Endothelial cell of umbilical vein (primary cell): ENCODE data around the gene CELF2. TPM values are rescaled to one million over a fixed set of nuclear protein-coding genes. Genes with fewer than 3 reads are reported as not detected.

Experiments
- BruUV-seq: library from RNA; stranded (reverse); fragments of 400-500 nt; replicated peaks from 2 replicates; lab custom pipeline; 2021; lab: Mats Ljungman, UMichigan
- CTCF ChIA-PET: fragments of 300-600, 350-600 bp; sonication (Branson Sonifier 250); formaldehyde crosslinking; loops from one replicate; lab custom pipeline; 2021; ENCODE audit warnings: antibody characterized with exemption, inconsistent platforms; lab: Charles Lee
- POLR2A ChIA-PET: fragments of 300-600, 350-600 bp; sonication (Branson Sonifier 250); formaldehyde crosslinking; loops from one replicate; lab custom pipeline; 2021; ENCODE audit warnings: antibody characterized with exemption, inconsistent platforms; lab: Charles Lee
- DNase-seq: peaks from one replicate; pipeline ENCODE4 v3.0.0-alpha.2; 2011; ENCODE audit warnings: low read depth, low spot score
- FAIRE-seq: peaks from 2 replicates; lab custom pipeline; 2011; peaks lifted over from hg19 to GRCh38; lab: Jason Lieb, UNC
- H2AFZ ChIP-seq: 2 replicates; pipeline ENCODE4 v1.6.0; 2012; ENCODE audit warnings: low read depth, low read length, control low read depth, inconsistent platforms
- H3K27ac ChIP-seq: 2 replicates; pipeline ENCODE4 v1.5.1; 2011; ENCODE audit warnings: low read depth, mild to moderate bottlenecking, control low read depth, low read length, moderate library complexity; ENCODE audit not compliant: insufficient read depth
- H3K27me3 ChIP-seq, 2 experiments: 2 replicates each; pipeline versions ENCODE4 v1.6.0 to v1.6.1; 2011; ENCODE audit warnings: low read length in 2 of 2, mixed read lengths in 1 of 2; ENCODE audit not compliant: control insufficient read depth in 2 of 2, insufficient read depth in 2 of 2
- H3K36me3 ChIP-seq, 2 experiments: 2 replicates in 1 of 2; 3 replicates in 1 of 2; pipeline ENCODE4 v1.5.1; 2011; ENCODE audit warnings: low read length in 2 of 2, mild to moderate bottlenecking in 1 of 2, moderate library complexity in 1 of 2; ENCODE audit not compliant: control insufficient read depth in 2 of 2, insufficient read depth in 2 of 2; ENCODE audit errors: extremely low read depth in 1 of 2
- H3K4me1 ChIP-seq: 3 replicates; pipeline ENCODE4 v1.5.1; 2011; ENCODE audit warnings: mild to moderate bottlenecking, low read length; ENCODE audit not compliant: control insufficient read depth, insufficient read depth; ENCODE audit errors: extremely low read depth
- H3K4me2 ChIP-seq: 2 replicates; pipeline ENCODE4 v1.6.1; 2011; ENCODE audit warnings: low read length, control low read depth, mixed read lengths; ENCODE audit not compliant: insufficient read depth
- H3K4me3 ChIP-seq, 3 experiments: fragments of 200-600 bp in 1 of 3; sonication (generic), shearing (Covaris generic) in 1 of 3; replicated peaks in 1 of 3; 2 replicates each; pipeline ENCODE4 v1.5.1; 2011 to 2016; ENCODE audit warnings: control low read depth in 3 of 3, low read length in 3 of 3, mild to moderate bottlenecking in 2 of 3, inconsistent platforms in 1 of 3, low read depth in 1 of 3, moderate library complexity in 1 of 3; ENCODE audit not compliant: insufficient read depth in 1 of 3
- H3K79me2 ChIP-seq: 2 replicates; pipeline ENCODE4 v1.6.0; 2012; ENCODE audit warnings: low read length, inconsistent platforms; ENCODE audit not compliant: control insufficient read depth, insufficient read depth
- H3K9ac ChIP-seq: replicated peaks from 2 replicates; pipeline ENCODE3; 2011; ENCODE audit warnings: low read length, control low read depth; ENCODE audit not compliant: insufficient read depth; ENCODE audit errors: extremely low read depth
- H3K9me1 ChIP-seq: replicated peaks from 3 replicates; pipeline ENCODE4 v1.6.0; 2011; ENCODE audit warnings: mild to moderate bottlenecking, low read length; ENCODE audit not compliant: control insufficient read depth, insufficient read depth; ENCODE audit errors: extremely low read depth
- H3K9me3 ChIP-seq: replicated peaks from 2 replicates; pipeline ENCODE4 v1.5.1; 2012; ENCODE audit warnings: low read length, inconsistent platforms; ENCODE audit not compliant: control insufficient read depth, insufficient read depth
- H4K20me1 ChIP-seq: replicated peaks from 2 replicates; pipeline ENCODE3; 2011; ENCODE audit warnings: mild to moderate bottlenecking, low read length; ENCODE audit not compliant: control insufficient read depth, insufficient read depth; ENCODE audit errors: extremely low read depth
- EZH2 ChIP-seq: IDR thresholded peaks from 2 replicates; pipeline ENCODE4 v1.6.1; 2012; ENCODE audit warnings: borderline replicate concordance, low read depth, mild to moderate bottlenecking, moderate library complexity, low read length, inconsistent platforms; ENCODE audit not compliant: severe bottlenecking
- FOS ChIP-seq: IDR thresholded peaks from 2 replicates; pipeline ENCODE4 v1.6.1; 2011; ENCODE audit warnings: mild to moderate bottlenecking, low read length, moderate library complexity, borderline replicate concordance; ENCODE audit not compliant: insufficient read depth
- GATA2 ChIP-seq: IDR thresholded peaks from 2 replicates; pipeline ENCODE4 v1.7.0; 2011; ENCODE audit warnings: low read depth, mild to moderate bottlenecking, moderate library complexity, mixed read lengths, low read length; ENCODE audit not compliant: insufficient read length, insufficient read depth
- JUN ChIP-seq: IDR thresholded peaks from 2 replicates; pipeline ENCODE4 v1.6.1; 2011; ENCODE audit warnings: borderline replicate concordance, low read depth; ENCODE audit not compliant: insufficient read length, insufficient read depth
- MAX ChIP-seq: IDR thresholded peaks from 2 replicates; pipeline ENCODE4 v1.6.1; 2011; ENCODE audit not compliant: insufficient read depth, insufficient read length
- MYC ChIP-seq: IDR thresholded peaks from one replicate; pipeline ENCODE4 v1.6.1; 2011; ENCODE audit warnings: mild to moderate bottlenecking, low read depth, low read length
- POLR2A ChIP-seq: IDR thresholded peaks from 2 replicates; pipeline ENCODE4 v1.6.1; 2012; ENCODE audit warnings: low read depth, mild to moderate bottlenecking, control low read depth, low read length
- POLR2AphosphoS5 ChIP-seq: IDR thresholded peaks from 2 replicates; pipeline ENCODE4 v1.6.1; 2012; ENCODE audit warnings: low read depth, mild to moderate bottlenecking, control low read depth, low read length, moderate library complexity; ENCODE audit not compliant: insufficient read depth
- dilution Hi-C: fragments of 300-500 bp; cut with MboI; formaldehyde crosslinking; loops from one replicate; pipeline ENCODE4 v1.15.0; 2019; ENCODE audit warnings: low sequenced_read_pairs; ENCODE audit not compliant: extremely low pct_ligation_motif_present
- intact Hi-C: fragments of 100-400 bp; cut with micrococcal nuclease; formaldehyde crosslinking; loops from one replicate; pipeline ENCODE4 v1.10.0; 2022
- polyA plus RNA-seq, 4 experiments: library from polyadenylated mRNA; depleted of rRNA in 3 of 4; stranded (reverse) in 3 of 4; unstranded in 1 of 4; fragments of >200 nt; gene quantifications; 2 replicates each; pipeline versions ENCODE4 v1.2.1 to v1.2.3, GENCODE V29; 2011 to 2012; ENCODE audit warnings: missing spikeins in 1 of 4
- total RNA-seq: library from RNA; stranded (reverse); gene quantifications from 2 replicates; pipeline ENCODE4 v1.2.3, GENCODE V29; 2021
- TF ChIP-seq, protein P1 (sequence below), 2 donors: IDR thresholded peaks; 1 replicate in 1 of 2; 2 replicates in 1 of 2; pipeline ENCODE4 v1.5.1; 2011; ENCODE audit warnings: low read length in 2 of 2, mild to moderate bottlenecking in 2 of 2, moderate library complexity in 2 of 2, control low read depth in 1 of 2, inconsistent platforms in 1 of 2, low read depth in 1 of 2; ENCODE audit not compliant: insufficient read depth in 1 of 2; ENCODE audit errors: extremely low read depth in 1 of 2

Gene CELF2
- total and polyA plus RNA-seq, 2 donors (not counting 3 experiments of a cell fraction or from before 2014, with no cell fraction given), result 21.6 to 42.6 TPM

- Histone ChIP-seq H4K20me1 (no peaks in the 10 kb centered on the region), H3K27me3 (no peaks in the 10 kb centered on the region), H3K4me3 (no peak overlapping the region), H3K9ac (no peak overlapping the region), H3K4me2 (no peak overlapping the region), H3K9me3 (no peaks in the 10 kb centered on the region), H2AFZ (no peak overlapping the region), H3K9me1 (no peaks in the 10 kb centered on the region), H3K36me3 (no peaks in the 10 kb centered on the region), H3K4me1 (no peaks in the 10 kb centered on the region), H3K27ac (no peak overlapping the region), H3K79me2 (no peaks in the 10 kb centered on the region)
- FAIRE-seq (no peak), DNase-seq (no peak)
- no TSS peak for BruUV-seq
- intact Hi-C loops, result no loop called here
- ChIA-PET CTCF (no interaction called here), POLR2A (no interaction called here)
- dilution Hi-C loops, result no loop called here
- TF ChIP-seq JUN (no peak), POLR2A (no peak), MYC (no peak), GATA2 (no peak), EZH2 (no peak), FOS (no peak)
- TF ChIP-seq, protein P1, sequence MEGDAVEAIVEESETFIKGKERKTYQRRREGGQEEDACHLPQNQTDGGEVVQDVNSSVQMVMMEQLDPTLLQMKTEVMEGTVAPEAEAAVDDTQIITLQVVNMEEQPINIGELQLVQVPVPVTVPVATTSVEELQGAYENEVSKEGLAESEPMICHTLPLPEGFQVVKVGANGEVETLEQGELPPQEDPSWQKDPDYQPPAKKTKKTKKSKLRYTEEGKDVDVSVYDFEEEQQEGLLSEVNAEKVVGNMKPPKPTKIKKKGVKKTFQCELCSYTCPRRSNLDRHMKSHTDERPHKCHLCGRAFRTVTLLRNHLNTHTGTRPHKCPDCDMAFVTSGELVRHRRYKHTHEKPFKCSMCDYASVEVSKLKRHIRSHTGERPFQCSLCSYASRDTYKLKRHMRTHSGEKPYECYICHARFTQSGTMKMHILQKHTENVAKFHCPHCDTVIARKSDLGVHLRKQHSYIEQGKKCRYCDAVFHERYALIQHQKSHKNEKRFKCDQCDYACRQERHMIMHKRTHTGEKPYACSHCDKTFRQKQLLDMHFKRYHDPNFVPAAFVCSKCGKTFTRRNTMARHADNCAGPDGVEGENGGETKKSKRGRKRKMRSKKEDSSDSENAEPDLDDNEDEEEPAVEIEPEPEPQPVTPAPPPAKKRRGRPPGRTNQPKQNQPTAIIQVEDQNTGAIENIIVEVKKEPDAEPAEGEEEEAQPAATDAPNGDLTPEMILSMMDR (IDR thresholded peaks at IDR 0.05; ENCODE audit: extremely low read depth in 1 of 2, insufficient read depth in 1 of 2, low read depth in 1 of 2, low read length in 2 of 2), result no peak
Measured at GRCh38 chr10:11295492-11295891, 277.8 kb downstream of the CELF2 start.

DNA sequence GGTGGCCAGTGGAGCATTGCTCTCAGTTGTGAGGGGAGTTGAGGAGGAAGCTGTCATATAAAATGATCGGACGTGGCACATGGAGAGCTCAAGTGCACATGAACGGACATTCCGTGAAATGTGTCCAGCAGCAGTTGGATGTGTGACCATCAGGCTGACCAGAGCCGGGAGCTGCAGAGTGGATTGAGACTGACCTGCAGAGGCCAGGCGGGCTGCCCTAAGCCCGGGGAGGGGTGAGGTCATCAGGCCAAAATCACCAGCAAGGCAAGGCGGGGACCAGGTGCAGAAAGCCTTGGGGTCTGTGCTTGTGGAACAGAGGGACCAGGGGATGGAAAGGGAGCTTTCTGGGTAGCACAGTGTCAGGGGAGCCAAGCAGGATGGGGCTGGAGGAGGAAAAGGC is 279.5 kb downstream of the CELF2 start:
- Histone ChIP-seq H4K20me1 (no peaks in the 10 kb centered on the region), H3K9me1 (no peaks in the 10 kb centered on the region), H3K9me3 (no peaks in the 10 kb centered on the region), H3K4me2 (no peak overlapping the region), H3K4me3 (no peak overlapping the region), H3K27ac (no peak overlapping the region), H3K4me1 (no peaks in the 10 kb centered on the region), H3K79me2 (no peaks in the 10 kb centered on the region), H3K9ac (no peak overlapping the region), H3K27me3 (no peaks in the 10 kb centered on the region), H2AFZ (no peak overlapping the region), H3K36me3 (no peaks in the 10 kb centered on the region)
- POLR2A ChIA-PET, result no interaction called here
- intact Hi-C loops (no loop called here), dilution Hi-C loops (no loop called here)
- TF ChIP-seq JUN (no peak), MAX (no peak), POLR2AphosphoS5 (no peak)
- DNase-seq (no peak), FAIRE-seq (no peak)
- no TSS peak for BruUV-seq
- CTCF ChIA-PET, result no interaction called here
